HepG2 (cell line): ENCODE measurements around the gene GSG1. TPM values are rescaled to one million over a fixed set of nuclear protein-coding genes. Genes with fewer than 3 reads are reported as not detected.

ENCODE experiments used
- ADNP ChIP-seq: sonication (generic); formaldehyde crosslinking; IDR thresholded peaks from 2 replicates; pipeline ENCODE4 v1.4.0; 2020; ENCODE audit warnings: missing genetic modification reagents
- ARID5B ChIP-seq: IDR thresholded peaks from 2 replicates; pipeline ENCODE4 v1.4.0; 2020; ENCODE audit warnings: mild to moderate bottlenecking, missing genetic modification reagents
- CAMTA2 ChIP-seq: sonication (generic); formaldehyde crosslinking; IDR thresholded peaks from 2 replicates; pipeline ENCODE4 v1.4.0; 2020; ENCODE audit warnings: mild to moderate bottlenecking, missing genetic modification reagents, borderline replicate concordance
- CSRNP1 ChIP-seq: sonication (generic); formaldehyde crosslinking; IDR thresholded peaks from 2 replicates; pipeline ENCODE4 v1.8.1; 2023; ENCODE audit warnings: mild to moderate bottlenecking, missing genetic modification reagents
- ETV5 ChIP-seq: IDR thresholded peaks from 2 replicates; pipeline ENCODE4 v1.6.1; 2018; ENCODE audit warnings: missing biosample characterization, missing genetic modification reagents, inconsistent platforms, borderline replicate concordance
- FOSL2 ChIP-seq: sonication (generic); formaldehyde crosslinking; IDR thresholded peaks from 2 replicates; pipeline ENCODE4 v1.4.0; 2020; ENCODE audit warnings: missing genetic modification reagents
- FOXJ3 ChIP-seq: sonication (generic); formaldehyde crosslinking; IDR thresholded peaks from 2 replicates; pipeline ENCODE4 v1.4.0; 2020; ENCODE audit warnings: missing genetic modification reagents, mild to moderate bottlenecking, borderline replicate concordance
- HHEX ChIP-seq: IDR thresholded peaks from 2 replicates; pipeline ENCODE4 v1.6.1; 2016; ENCODE audit warnings: control low read depth
- HOMEZ ChIP-seq: IDR thresholded peaks from 2 replicates; pipeline ENCODE4 v1.6.1; 2016; ENCODE audit warnings: low read depth
- JUN ChIP-seq: sonication (generic); formaldehyde crosslinking; IDR thresholded peaks from 2 replicates; pipeline ENCODE4 v1.4.0; 2020; ENCODE audit warnings: mild to moderate bottlenecking, missing genetic modification reagents
- MIXL1 ChIP-seq: IDR thresholded peaks from 2 replicates; pipeline ENCODE4 v1.6.1; 2016
- NCOA2 ChIP-seq: sonication (generic); formaldehyde crosslinking; IDR thresholded peaks from 2 replicates; pipeline ENCODE4 v1.8.0; 2022; ENCODE audit warnings: inconsistent platforms
- POGZ ChIP-seq: sonication (generic); formaldehyde crosslinking; IDR thresholded peaks from 2 replicates; pipeline ENCODE4 v1.4.0; 2020; ENCODE audit warnings: mild to moderate bottlenecking, missing genetic modification reagents
- TBX3 ChIP-seq: fragments of 450-650 bp; IDR thresholded peaks from 2 replicates; pipeline ENCODE4 v1.6.1; 2017; ENCODE audit warnings: antibody characterized with exemption, mild to moderate bottlenecking, inconsistent platforms, borderline replicate concordance
- THAP11 ChIP-seq: IDR thresholded peaks from 2 replicates; pipeline ENCODE4 v1.6.1; 2016; ENCODE audit warnings: missing biosample characterization, missing genetic modification reagents
- TMF1 ChIP-seq: sonication (generic); formaldehyde crosslinking; IDR thresholded peaks from 2 replicates; pipeline ENCODE4 v1.8.1; 2022; ENCODE audit warnings: low read depth, missing genetic modification reagents
- ZNF564 ChIP-seq: sonication (generic); formaldehyde crosslinking; IDR thresholded peaks from 2 replicates; pipeline ENCODE4 v1.8.1; 2023; ENCODE audit warnings: mild to moderate bottlenecking, missing genetic modification reagents
- ZNF570 ChIP-seq: sonication (generic); formaldehyde crosslinking; IDR thresholded peaks from 2 replicates; pipeline ENCODE4 v1.4.0; 2020; ENCODE audit warnings: mild to moderate bottlenecking, missing genetic modification reagents, borderline replicate concordance
- ZNF576 ChIP-seq: sonication (generic); formaldehyde crosslinking; IDR thresholded peaks from 2 replicates; pipeline ENCODE4 v1.4.0; 2020; ENCODE audit warnings: mild to moderate bottlenecking, missing genetic modification reagents
- ZNF772 ChIP-seq: sonication (generic); formaldehyde crosslinking; IDR thresholded peaks from 2 replicates; pipeline ENCODE4 v1.5.0; 2020; ENCODE audit warnings: mild to moderate bottlenecking, missing genetic modification reagents
- ZNF878 ChIP-seq: sonication (generic); formaldehyde crosslinking; IDR thresholded peaks from 2 replicates; pipeline ENCODE4 v1.8.1; 2023; ENCODE audit warnings: mild to moderate bottlenecking, missing genetic modification reagents, moderate library complexity
- ZUFSP ChIP-seq: sonication (generic); formaldehyde crosslinking; IDR thresholded peaks from 2 replicates; pipeline ENCODE4 v1.9.0; 2021; ENCODE audit warnings: missing genetic modification reagents, mild to moderate bottlenecking, borderline replicate concordance
- polyA plus RNA-seq, 8 experiments: library from polyadenylated mRNA; depleted of rRNA in 3 of 8; stranded (reverse) in 7 of 8; unstranded in 1 of 8; fragments of >200 nt; fragmentation: Illumina TruSeq in 4 of 8; extraction: Trizol in 4 of 8; gene quantifications; 2 replicates each; pipeline versions ENCODE4 v1.2.1 to v1.2.3, GENCODE V29; 2011 to 2016; ENCODE audit warnings: low read depth in 4 of 8, missing spikeins in 1 of 8, mixed read lengths in 1 of 8; ENCODE audit not compliant: insufficient read depth in 1 of 8
- total RNA-seq, 5 experiments: library from RNA; depleted of rRNA; stranded (reverse); fragments of >200 nt; fragmentation: Illumina TruSeq; extraction: Trizol; gene quantifications; 2 replicates each; pipeline ENCODE4 v1.2.3, GENCODE V29; 2016; ENCODE audit warnings: low read depth in 1 of 5

The GSG1 gene
- total and polyA plus RNA-seq, 2 of the 13 experiments (the other 11 are each of a cell fraction or from before 2014, with no cell fraction given) = not detected

GRCh38 chr12:13079440-13079906 lies 24.0 kb downstream of the GSG1 start (continued):
- TF ChIP-seq ARID5B (CRISPR knock-in tag) = peak; percentile 93
- TF ChIP-seq ETV5 = peak; percentile 94; the same call in 1 of the 2 replicates
- peak; percentile 67 for TF ChIP-seq NCOA2 (CRISPR knock-in tag)
- no peak for TF ChIP-seq ZNF570
- peak; percentile 34; the same call in 1 of the 2 replicates for TF ChIP-seq ZNF564
- peak; percentile 94 for TF ChIP-seq HOMEZ (CRISPR knock-in tag)
- peak; percentile 84 for TF ChIP-seq POGZ (CRISPR knock-in tag)
- peak; percentile 15; the same call in 1 of the 2 replicates for TF ChIP-seq FOXJ3
- peak; percentile 52; the same call in 1 of the 2 replicates for TF ChIP-seq THAP11 (CRISPR knock-in tag)
- peak; percentile 49; the same call in 1 of the 2 replicates for TF ChIP-seq CSRNP1 (CRISPR knock-in tag)
- peak; percentile 61; the same call in 1 of the 2 replicates for TF ChIP-seq TBX3
- peak; percentile 66 for TF ChIP-seq HHEX (CRISPR knock-in tag)
- TF ChIP-seq ZNF772 (CRISPR knock-in tag) = peak; percentile 33; the same call in 1 of the 2 replicates
- no peak for TF ChIP-seq ADNP (CRISPR knock-in tag)
- 0 out of 2 replicates have a peak, but pooled peaks have one; percentile 30 for TF ChIP-seq TMF1
- peak; percentile 65; the same call in 1 of the 2 replicates for TF ChIP-seq MIXL1 (CRISPR knock-in tag)
- TF ChIP-seq FOSL2 (CRISPR knock-in tag) = 0 out of 2 replicates have a peak, but pooled peaks have one; percentile 23
- peak; percentile 84; the same call in 1 of the 2 replicates for TF ChIP-seq ZNF878 (CRISPR knock-in tag)
- no peak for TF ChIP-seq CAMTA2
- no peak for TF ChIP-seq JUN (CRISPR knock-in tag)
- TF ChIP-seq ZUFSP (CRISPR knock-in tag) = no peak
- TF ChIP-seq ZNF576 (CRISPR knock-in tag) = no peak
